ENCODE data around the gene RAPGEF4.
A peak's percentile ranks its signal among the peaks of the same experiment; 100 is the strongest.

Gene RAPGEF4

GRCh38 chr2:172865422-172865821 lies 129.8 kb downstream of the RAPGEF4 start:
- peak; percentile 34 for TF ChIP-seq CTCF (IDR thresholded peaks at IDR 0.05; ENCODE audit: low read depth, low read length)
- no peak for DNase-seq (ENCODE audit: low read depth, low spot score)
- in situ Hi-C loops (cut with HindIII; ENCODE audit: low sequenced_read_pairs) = no loop called here
- H3K4me3 ChIP-seq (ENCODE audit: low read depth, low read length) = no peak overlapping the region

GRCh38 chr2:172869861-172870260 lies 134.2 kb downstream of the RAPGEF4 start:
- no peak overlapping the region for H3K4me3 ChIP-seq (ENCODE audit: low read depth, low read length)
- no peak for DNase-seq (ENCODE audit: low read depth, low spot score)
- no peak for TF ChIP-seq CTCF (IDR thresholded peaks at IDR 0.05; ENCODE audit: low read depth, low read length)
- in situ Hi-C loops (cut with HindIII; ENCODE audit: low sequenced_read_pairs) = no loop called here

DNA sequence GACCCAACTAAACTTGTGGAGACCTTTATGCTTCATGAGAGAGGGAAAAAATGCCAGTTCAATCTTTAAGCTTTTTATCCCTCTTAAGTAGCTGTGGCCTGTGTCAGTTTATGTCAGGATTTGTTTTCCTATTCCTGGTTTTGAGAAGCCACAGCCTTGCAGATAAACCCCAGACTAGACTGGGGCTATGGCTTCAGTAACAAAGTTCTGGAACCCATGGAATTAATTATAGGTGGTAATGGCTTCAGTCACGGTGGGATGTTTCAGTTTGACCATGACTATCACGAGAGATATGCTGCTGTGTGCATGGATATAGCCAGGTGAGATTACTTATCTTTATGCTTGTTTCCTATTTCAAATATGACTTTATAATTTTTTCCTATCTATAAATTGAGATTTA lies 134.8 kb downstream of the RAPGEF4 start:
- in situ Hi-C loops (cut with HindIII; ENCODE audit: low sequenced_read_pairs) = no loop called here

GRCh38 chr2:172877826-172878225 lies 142.2 kb downstream of the RAPGEF4 start:
- peak; percentile 57 for DNase-seq (ENCODE audit: low read depth, low spot score)
- H3K4me3 ChIP-seq (ENCODE audit: low read depth, low read length) = no peak overlapping the region
- no peak for TF ChIP-seq CTCF (IDR thresholded peaks at IDR 0.05; ENCODE audit: low read depth, low read length)
- in situ Hi-C loops (cut with HindIII; ENCODE audit: low sequenced_read_pairs) = no loop called here

More for the DNA sequence above, 134.8 kb downstream of the RAPGEF4 start:
- no peak for TF ChIP-seq CTCF (IDR thresholded peaks at IDR 0.05; ENCODE audit: low read depth, low read length)
- DNase-seq (ENCODE audit: low read depth, low spot score) = no peak
- H3K4me3 ChIP-seq (ENCODE audit: low read depth, low read length) = no peak overlapping the region

DNA sequence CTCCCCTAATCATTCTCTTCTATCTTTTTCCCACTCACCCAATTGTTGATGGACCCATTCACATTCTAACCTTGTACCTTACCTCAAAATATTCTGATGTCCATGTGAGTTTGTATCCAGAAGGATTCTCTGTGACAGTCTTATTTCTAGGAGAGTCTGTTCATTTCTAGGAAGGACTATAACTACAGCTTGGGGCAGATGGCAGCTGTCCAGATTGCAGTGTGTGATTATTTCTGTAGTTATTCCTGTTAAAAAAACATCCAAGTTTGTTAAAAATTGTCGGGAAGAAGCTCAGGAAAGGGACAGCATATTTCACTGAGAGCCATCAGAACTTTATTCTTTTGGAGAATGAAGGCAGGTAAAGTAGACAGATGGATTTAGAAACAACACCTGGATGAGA lies 142.6 kb downstream of the RAPGEF4 start:
- TF ChIP-seq CTCF (IDR thresholded peaks at IDR 0.05; ENCODE audit: low read depth, low read length) = no peak
- no peak overlapping the region for H3K4me3 ChIP-seq (ENCODE audit: low read depth, low read length)
- in situ Hi-C loops (cut with HindIII; ENCODE audit: low sequenced_read_pairs) = no loop called here
- DNase-seq (ENCODE audit: low read depth, low spot score) = peak; percentile 46

- H3K4me3 ChIP-seq (ENCODE audit: low read depth, low read length) = no peak overlapping the region
- DNase-seq (ENCODE audit: low read depth, low spot score) = no peak
- in situ Hi-C loops (cut with HindIII; ENCODE audit: low sequenced_read_pairs) = no loop called here
- no peak for TF ChIP-seq CTCF (IDR thresholded peaks at IDR 0.05; ENCODE audit: low read depth, low read length)
These were observed 148.7 kb downstream of the RAPGEF4 start for GRCh38 chr2:172884336-172884735.

GRCh38 chr2:172885996-172886395 lies 150.4 kb downstream of the RAPGEF4 start:
- no peak for TF ChIP-seq CTCF (IDR thresholded peaks at IDR 0.05; ENCODE audit: low read depth, low read length)
- in situ Hi-C loops (cut with HindIII; ENCODE audit: low sequenced_read_pairs) = no loop called here
- no peak overlapping the region for H3K4me3 ChIP-seq (ENCODE audit: low read depth, low read length)
- DNase-seq (ENCODE audit: low read depth, low spot score) = no peak
